ENCODE results near the gene ARHGAP4. TPM values are rescaled to one million over a fixed set of nuclear protein-coding genes. Genes with fewer than 3 reads are reported as not detected.

The ARHGAP4 gene
- polyA plus RNA-seq, 3 donors: 51.5 to 508 (median 64.4) TPM

- no peak overlapping the region for H3K9ac ChIP-seq (ENCODE audit: insufficient read depth, low read length, poor library complexity, severe bottlenecking)
- H3K36me3 Mint-ChIP-seq: peaks cover 28 to 46% of the 10 kb centered on the region in 2 donors
- intact Hi-C loops (cut with micrococcal nuclease): no loop called here
Measured at GRCh38 chrX:153935326-153935851, 9.3 kb upstream of the ARHGAP4 start.

GRCh38 chrX:153934762-153935325, 8.8 kb upstream of the ARHGAP4 start, which contains the start of gene NAA10:
NAA10 (minus strand) TSS chrX:153935037; CDS start chrX:153934904, 133 bp downstream.
- peak within 1 kb of the TSS; percentile 46 for H2AFZ ChIP-seq (ENCODE audit: insufficient read depth, low read depth, low read length, poor library complexity, severe bottlenecking)
- Mint-ChIP-seq H3K4me3 (peak within 1 kb of the TSS; percentile 79 to 88), H3K27ac (peak within 1 kb of the TSS; percentile 11 to 84 (median 61)), H3K4me1 (peaks cover 16% of the 10 kb centered on the region), H3K36me3 (peaks cover 25 to 45% of the 10 kb centered on the region in 2 donors), H3K27me3 (ENCODE audit: low read depth in 3 of 3) (peaks cover 0 to 54% (median 2%) of the 10 kb centered on the region in 3 donors), H3K9me3 (peaks cover 0 to 11% (median 2%) of the 10 kb centered on the region in 7 donors)
- WGBS (ENCODE audit: insufficient coverage): under 1% methylated on average over 65 of the region's 87 CpGs
- peak within 1 kb of the TSS; percentile 94 for H3K4me2 ChIP-seq (replicated peaks; ENCODE audit: extremely low read depth, low read length, poor library complexity, severe bottlenecking)
- H4K20me1 ChIP-seq (ENCODE audit: insufficient read depth, low read length): peaks cover 74% of the 10 kb centered on the region
- peak; percentile 47 to 66 (median 60) for DNase-seq
- peaks cover 0 to 3% of the 10 kb centered on the region in 2 donors for H3K27me3 ChIP-seq (ENCODE audit: control insufficient read depth in 2 of 2, insufficient read depth in 2 of 2, low read length in 2 of 2)
- H3K36me3 ChIP-seq (replicated peaks in 1 of 2; ENCODE audit: control insufficient read depth in 1 of 2, insufficient read depth in 2 of 2, low read length in 2 of 2): peaks cover 38 to 50% of the 10 kb centered on the region in 2 donors
- H3K9ac ChIP-seq (ENCODE audit: insufficient read depth, low read length, poor library complexity, severe bottlenecking): peak within 1 kb of the TSS; percentile 45
- TF ChIP-seq, protein P1, sequence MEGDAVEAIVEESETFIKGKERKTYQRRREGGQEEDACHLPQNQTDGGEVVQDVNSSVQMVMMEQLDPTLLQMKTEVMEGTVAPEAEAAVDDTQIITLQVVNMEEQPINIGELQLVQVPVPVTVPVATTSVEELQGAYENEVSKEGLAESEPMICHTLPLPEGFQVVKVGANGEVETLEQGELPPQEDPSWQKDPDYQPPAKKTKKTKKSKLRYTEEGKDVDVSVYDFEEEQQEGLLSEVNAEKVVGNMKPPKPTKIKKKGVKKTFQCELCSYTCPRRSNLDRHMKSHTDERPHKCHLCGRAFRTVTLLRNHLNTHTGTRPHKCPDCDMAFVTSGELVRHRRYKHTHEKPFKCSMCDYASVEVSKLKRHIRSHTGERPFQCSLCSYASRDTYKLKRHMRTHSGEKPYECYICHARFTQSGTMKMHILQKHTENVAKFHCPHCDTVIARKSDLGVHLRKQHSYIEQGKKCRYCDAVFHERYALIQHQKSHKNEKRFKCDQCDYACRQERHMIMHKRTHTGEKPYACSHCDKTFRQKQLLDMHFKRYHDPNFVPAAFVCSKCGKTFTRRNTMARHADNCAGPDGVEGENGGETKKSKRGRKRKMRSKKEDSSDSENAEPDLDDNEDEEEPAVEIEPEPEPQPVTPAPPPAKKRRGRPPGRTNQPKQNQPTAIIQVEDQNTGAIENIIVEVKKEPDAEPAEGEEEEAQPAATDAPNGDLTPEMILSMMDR (IDR thresholded peaks at IDR 0.05): no peak
- H3K4me1 ChIP-seq (ENCODE audit: control insufficient read depth in 1 of 2, insufficient read depth in 2 of 2, low read length in 2 of 2): peaks cover 20 to 25% of the 10 kb centered on the region in 2 donors
- intact Hi-C loops (cut with micrococcal nuclease): no loop called here
- peaks cover 38% of the 10 kb centered on the region for H3K79me2 ChIP-seq (ENCODE audit: insufficient read depth, low read length)
- H3K9me3 ChIP-seq (replicated peaks in 1 of 2; ENCODE audit: control insufficient read depth in 1 of 2, insufficient read depth in 1 of 2, low read length in 2 of 2): no peaks in the 10 kb centered on the region
- peak within 1 kb of the TSS in 1 of 2 donors; percentile 48 for H3K27ac ChIP-seq (ENCODE audit: low read depth in 1 of 2, low read length in 2 of 2)
- H3K4me3 ChIP-seq (replicated peaks in 1 of 3; ENCODE audit: low read depth in 2 of 3, low read length in 3 of 3): peak within 1 kb of the TSS; percentile 65 to 85 (median 66)

More at GRCh38 chrX:153935326-153935851, 9.3 kb upstream of the ARHGAP4 start:
- peaks cover 1 to 52% (median 2%) of the 10 kb centered on the region in 3 donors for H3K27me3 Mint-ChIP-seq (ENCODE audit: low read depth in 3 of 3)
- peak overlapping the region; percentile 42 to 45 for H3K4me3 Mint-ChIP-seq
- Histone ChIP-seq H3K4me1 (ENCODE audit: control insufficient read depth in 1 of 2, insufficient read depth in 2 of 2, low read length in 2 of 2) (peaks cover 15 to 20% of the 10 kb centered on the region in 2 donors), H3K4me3 (replicated peaks in 1 of 3; ENCODE audit: low read depth in 2 of 3, low read length in 3 of 3) (no peak overlapping the region), H4K20me1 (ENCODE audit: insufficient read depth, low read length) (peaks cover 74% of the 10 kb centered on the region), H3K9me3 (replicated peaks in 1 of 2; ENCODE audit: control insufficient read depth in 1 of 2, insufficient read depth in 1 of 2, low read length in 2 of 2) (no peaks in the 10 kb centered on the region), H3K79me2 (ENCODE audit: insufficient read depth, low read length) (peaks cover 34% of the 10 kb centered on the region), H3K27me3 (ENCODE audit: control insufficient read depth in 2 of 2, insufficient read depth in 2 of 2, low read length in 2 of 2) (peaks cover 0 to 3% of the 10 kb centered on the region in 2 donors), H3K27ac (ENCODE audit: low read depth in 1 of 2, low read length in 2 of 2) (no peak overlapping the region), H3K36me3 (replicated peaks in 1 of 2; ENCODE audit: control insufficient read depth in 1 of 2, insufficient read depth in 2 of 2, low read length in 2 of 2) (peaks cover 38 to 50% of the 10 kb centered on the region in 2 donors), H3K4me2 (replicated peaks; ENCODE audit: extremely low read depth, low read length, poor library complexity, severe bottlenecking) (peak overlapping the region; percentile 94), H2AFZ (ENCODE audit: insufficient read depth, low read depth, low read length, poor library complexity, severe bottlenecking) (no peak overlapping the region)
- 47% methylated on average over 12 of the region's 32 CpGs for WGBS (ENCODE audit: insufficient coverage)
- DNase-seq: no peak
- H3K27ac Mint-ChIP-seq: peak overlapping the region in 1 of 7 donors; percentile 30
- TF ChIP-seq, protein P1 (IDR thresholded peaks at IDR 0.05): no peak
- H3K4me1 Mint-ChIP-seq: peaks cover 18% of the 10 kb centered on the region
- H3K9me3 Mint-ChIP-seq: peaks cover 0 to 11% (median 2%) of the 10 kb centered on the region in 7 donors
